Mucosa of rectum (tissue), 2 donors: ENCODE results near the gene MPHOSPH9.
A peak's percentile ranks its signal among the peaks of the same experiment; 100 is the strongest.

Experiments used
- H3K27ac ChIP-seq, 2 donors: one replicate each; pipeline ENCODE4 v1.7.0; 2013; ENCODE audit warnings: inconsistent platforms in 2 of 2, low read depth in 2 of 2, low read length in 2 of 2
- H3K27me3 ChIP-seq, 2 donors: one replicate each; pipeline ENCODE4 v1.7.0; 2013; ENCODE audit warnings: low read length in 2 of 2; ENCODE audit not compliant: control insufficient read depth in 2 of 2, insufficient read depth in 2 of 2
- H3K36me3 ChIP-seq, 2 donors: one replicate each; pipeline ENCODE4 v1.7.0; 2013; ENCODE audit warnings: low read length in 2 of 2; ENCODE audit not compliant: control insufficient read depth in 2 of 2, insufficient read depth in 2 of 2
- H3K4me1 ChIP-seq, 2 donors: one replicate each; pipeline ENCODE4 v1.7.0; 2013; ENCODE audit warnings: low read length in 2 of 2, mild to moderate bottlenecking in 1 of 2; ENCODE audit not compliant: control insufficient read depth in 2 of 2, insufficient read depth in 2 of 2
- H3K4me3 ChIP-seq, 2 donors: one replicate each; pipeline ENCODE4 v1.7.0; 2013; ENCODE audit warnings: low read length in 2 of 2
- H3K9ac ChIP-seq, 2 donors: one replicate each; pipeline ENCODE4 v1.7.0; 2013; ENCODE audit warnings: low read length in 2 of 2, low read depth in 1 of 2, mild to moderate bottlenecking in 1 of 2
- H3K9me3 ChIP-seq, 2 donors: one replicate each; pipeline ENCODE4 v1.7.0; 2013; ENCODE audit warnings: low read length in 2 of 2; ENCODE audit not compliant: control insufficient read depth in 2 of 2
- donor health status: healthy.
- donor health status: Normal muscosa, but diverticular disease.

MPHOSPH9 gene

GRCh38 chr12:123151457-123152454, 81.2 kb downstream of the MPHOSPH9 start:
- H3K4me3 ChIP-seq: peak overlapping the region; percentile 65 to 72
- peaks cover 0 to 1% of the 10 kb centered on the region in 2 donors for H3K36me3 ChIP-seq
- H3K9ac ChIP-seq: peak overlapping the region; percentile 77 to 83
- no peaks in the 10 kb centered on the region for H3K27me3 ChIP-seq
- peaks cover 14 to 22% of the 10 kb centered on the region in 2 donors for H3K4me1 ChIP-seq
- H3K9me3 ChIP-seq: no peaks in the 10 kb centered on the region
- H3K27ac ChIP-seq: peak overlapping the region; percentile 75 to 81

DNA sequence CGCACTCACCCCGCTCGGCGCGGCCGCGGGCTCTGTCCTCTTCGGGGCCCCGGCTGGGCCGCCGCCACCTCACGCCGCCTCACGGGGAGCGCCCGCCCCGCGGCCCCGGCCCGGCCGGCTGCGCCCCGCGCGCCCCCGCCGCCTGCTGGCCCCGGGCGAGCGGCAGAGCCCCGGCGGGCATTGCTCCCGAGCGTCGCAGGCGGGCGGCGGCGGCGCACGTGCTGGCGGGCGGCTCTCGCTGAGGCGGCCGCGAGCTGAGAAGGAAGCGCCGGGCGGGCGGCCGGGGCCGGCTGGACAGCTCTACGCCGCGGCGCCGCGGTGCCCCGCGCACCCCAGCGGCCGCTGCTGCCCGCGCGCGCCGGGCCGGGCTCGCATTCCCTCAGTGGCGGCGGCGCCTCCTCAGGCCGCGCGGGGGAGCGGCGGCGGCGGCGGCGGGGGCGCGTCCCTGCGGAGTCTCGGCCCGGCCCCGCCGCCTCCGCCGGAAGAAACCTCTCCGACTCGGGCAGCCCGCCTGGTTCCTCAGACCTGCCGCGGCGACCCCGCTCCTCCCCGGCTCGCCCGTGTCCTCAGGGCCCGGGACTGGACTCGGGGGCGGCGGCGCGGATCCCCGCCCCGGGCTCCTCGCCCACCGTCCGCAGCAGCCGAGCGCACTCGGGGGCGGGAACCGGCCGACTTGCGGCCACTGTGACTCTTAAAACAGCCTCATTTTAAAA, 82.0 kb downstream of the MPHOSPH9 start, which contains the start of gene PITPNM2:
TSS of gene PITPNM2 (minus strand) at position 347 of the 713 bp plus-strand sequence. CDS start 116,500 bp downstream, outside the sequence.
- peak within 1 kb of the TSS; percentile 72 to 76 for H3K4me3 ChIP-seq
- H3K9ac ChIP-seq: peak within 1 kb of the TSS; percentile 79 to 83
- no peaks in the 10 kb centered on the region for H3K27me3 ChIP-seq
- H3K27ac ChIP-seq: peak within 1 kb of the TSS; percentile 75 to 81
- peaks cover 14 to 22% of the 10 kb centered on the region in 2 donors for H3K4me1 ChIP-seq
- H3K36me3 ChIP-seq: peaks cover 0 to 1% of the 10 kb centered on the region in 2 donors
- no peaks in the 10 kb centered on the region for H3K9me3 ChIP-seq

DNA sequence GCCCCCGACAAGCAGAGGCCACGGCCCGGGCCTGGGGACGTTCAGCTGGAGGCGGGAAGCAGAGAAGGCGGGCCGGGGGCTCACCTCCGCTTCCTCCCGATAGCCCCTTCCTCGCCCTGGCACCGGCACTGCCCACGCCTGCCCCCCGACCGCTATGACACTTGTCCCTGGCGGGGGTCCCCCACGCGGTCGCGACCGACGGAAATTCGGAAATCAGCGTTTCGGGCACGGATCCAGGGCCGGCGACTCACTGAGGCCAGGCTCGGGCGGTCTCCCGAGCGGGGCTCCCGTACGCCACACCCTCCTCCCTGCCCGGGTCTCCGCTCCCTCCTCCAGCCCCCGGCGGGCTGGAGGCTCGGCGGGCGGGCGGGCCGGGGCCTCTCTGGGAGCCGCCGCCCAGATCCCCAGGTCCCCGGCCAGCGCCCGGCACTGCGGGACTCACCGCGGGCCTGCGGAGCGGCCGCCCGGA, 82.6 kb downstream of the MPHOSPH9 start:
- H3K36me3 ChIP-seq: no peaks in the 10 kb centered on the region
- peaks cover 14 to 22% of the 10 kb centered on the region in 2 donors for H3K4me1 ChIP-seq
- peak overlapping the region; percentile 65 to 76 for H3K4me3 ChIP-seq
- H3K9ac ChIP-seq: peak overlapping the region; percentile 79 to 81
- peak overlapping the region; percentile 64 to 78 for H3K27ac ChIP-seq
- H3K27me3 ChIP-seq: no peaks in the 10 kb centered on the region
- H3K9me3 ChIP-seq: no peaks in the 10 kb centered on the region

DNA sequence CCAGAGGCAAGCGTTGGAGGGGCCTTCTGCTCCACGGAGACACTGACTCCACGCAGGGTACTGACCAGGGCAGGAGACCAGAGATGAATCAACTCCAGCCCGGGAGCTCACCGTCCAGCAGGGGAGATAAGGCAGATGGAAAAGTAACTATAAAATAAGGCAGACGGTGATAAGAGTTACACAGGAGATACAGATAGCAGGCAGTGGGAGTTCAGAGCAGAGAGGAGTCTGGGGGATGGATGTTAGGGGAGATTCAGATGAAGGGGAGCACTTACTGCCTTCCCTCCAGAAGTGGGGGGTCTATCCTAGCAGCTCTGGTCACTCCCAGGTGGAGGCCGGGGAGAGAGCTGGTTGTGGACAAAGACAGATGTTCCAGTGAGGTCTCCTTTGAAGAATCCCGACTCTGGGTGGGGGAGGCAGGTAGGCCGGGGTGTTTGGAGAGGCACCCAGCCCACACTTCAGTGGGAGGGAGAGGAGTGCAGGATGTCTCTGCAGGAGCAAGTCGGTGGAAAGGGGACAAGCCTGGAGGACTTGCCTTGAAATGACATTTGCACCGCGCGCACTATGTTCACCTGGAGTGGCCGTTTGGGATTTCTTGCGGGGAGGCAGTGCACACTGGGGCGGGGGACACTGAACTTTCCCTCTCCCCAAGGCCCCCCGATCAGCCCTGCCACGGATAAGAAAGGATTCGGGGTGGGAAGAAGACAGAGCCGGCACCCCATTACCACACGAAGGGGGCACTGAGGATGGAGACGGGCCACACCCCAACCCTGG, 83.3 kb downstream of the MPHOSPH9 start:
- Histone ChIP-seq H3K9ac (peak overlapping the region; percentile 79 to 81), H3K4me3 (peak overlapping the region; percentile 65 to 76), H3K27me3 (no peaks in the 10 kb centered on the region), H3K36me3 (no peaks in the 10 kb centered on the region), H3K4me1 (peaks cover 14 to 22% of the 10 kb centered on the region in 2 donors), H3K9me3 (no peaks in the 10 kb centered on the region), H3K27ac (peak overlapping the region; percentile 64 to 78)

GRCh38 chr12:123149088-123149487, 83.9 kb downstream of the MPHOSPH9 start:
- H3K27ac ChIP-seq: peak overlapping the region; percentile 64 to 78
- peak overlapping the region; percentile 35 to 81 for H3K9ac ChIP-seq
- peak overlapping the region; percentile 65 to 76 for H3K4me3 ChIP-seq
- no peaks in the 10 kb centered on the region for H3K36me3 ChIP-seq
- H3K4me1 ChIP-seq: peaks cover 14 to 22% of the 10 kb centered on the region in 2 donors
- no peaks in the 10 kb centered on the region for H3K9me3 ChIP-seq
- H3K27me3 ChIP-seq: no peaks in the 10 kb centered on the region

DNA sequence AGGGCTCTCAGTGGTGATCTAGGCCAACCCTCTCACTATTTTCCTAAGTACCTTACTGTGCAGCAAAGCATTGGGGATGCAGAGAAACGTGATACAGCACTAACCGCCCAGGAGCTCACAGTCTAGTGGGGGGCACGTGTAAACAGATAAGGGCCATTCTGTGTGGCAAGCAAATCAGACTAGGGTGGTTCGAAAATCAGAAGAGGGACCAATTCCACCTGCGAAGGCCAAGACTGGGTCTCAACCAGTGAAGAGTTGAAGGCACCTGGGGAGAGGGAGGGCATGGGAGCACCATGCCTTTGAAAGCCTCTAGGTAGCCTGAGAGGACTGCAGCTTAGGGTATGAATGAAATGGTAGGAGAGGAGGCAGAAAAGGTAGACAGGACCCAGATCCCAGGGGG, 84.3 kb downstream of the MPHOSPH9 start:
- Histone ChIP-seq H3K4me1 (peaks cover 14 to 22% of the 10 kb centered on the region in 2 donors), H3K9ac (no peak overlapping the region), H3K27me3 (no peaks in the 10 kb centered on the region), H3K27ac (peak overlapping the region; percentile 39 to 78), H3K36me3 (no peaks in the 10 kb centered on the region), H3K9me3 (no peaks in the 10 kb centered on the region), H3K4me3 (no peak overlapping the region)

DNA sequence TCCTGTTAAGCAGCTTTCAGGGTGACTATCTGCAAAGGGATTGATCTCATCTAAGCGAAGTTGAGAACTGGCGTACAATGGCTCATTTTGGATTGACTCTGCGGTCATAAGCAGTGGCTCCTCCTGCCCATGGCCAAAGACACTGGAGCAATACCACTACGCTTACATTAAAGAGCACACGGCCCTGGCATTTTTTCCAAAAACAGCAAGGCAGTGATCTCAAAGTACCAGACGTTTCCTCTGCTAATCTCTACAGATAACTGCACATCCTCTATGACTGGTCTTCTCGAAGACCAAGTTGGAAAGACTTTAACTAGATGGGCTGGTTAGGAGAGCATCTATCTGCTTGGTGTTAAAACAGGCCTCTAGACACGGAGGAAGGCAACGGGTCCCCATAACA, 84.7 kb downstream of the MPHOSPH9 start:
- Histone ChIP-seq H3K27me3 (no peaks in the 10 kb centered on the region), H3K4me1 (peaks cover 14 to 26% of the 10 kb centered on the region in 2 donors), H3K4me3 (no peak overlapping the region), H3K9me3 (no peaks in the 10 kb centered on the region), H3K36me3 (no peaks in the 10 kb centered on the region), H3K27ac (no peak overlapping the region), H3K9ac (no peak overlapping the region)

GRCh38 chr12:123145211-123145610, 87.7 kb downstream of the MPHOSPH9 start:
- peaks cover 34 to 51% of the 10 kb centered on the region in 2 donors for H3K4me1 ChIP-seq
- no peaks in the 10 kb centered on the region for H3K36me3 ChIP-seq
- no peaks in the 10 kb centered on the region for H3K9me3 ChIP-seq
- H3K4me3 ChIP-seq: no peak overlapping the region
- no peak overlapping the region for H3K27ac ChIP-seq
- H3K27me3 ChIP-seq: no peaks in the 10 kb centered on the region
- H3K9ac ChIP-seq: no peak overlapping the region

DNA sequence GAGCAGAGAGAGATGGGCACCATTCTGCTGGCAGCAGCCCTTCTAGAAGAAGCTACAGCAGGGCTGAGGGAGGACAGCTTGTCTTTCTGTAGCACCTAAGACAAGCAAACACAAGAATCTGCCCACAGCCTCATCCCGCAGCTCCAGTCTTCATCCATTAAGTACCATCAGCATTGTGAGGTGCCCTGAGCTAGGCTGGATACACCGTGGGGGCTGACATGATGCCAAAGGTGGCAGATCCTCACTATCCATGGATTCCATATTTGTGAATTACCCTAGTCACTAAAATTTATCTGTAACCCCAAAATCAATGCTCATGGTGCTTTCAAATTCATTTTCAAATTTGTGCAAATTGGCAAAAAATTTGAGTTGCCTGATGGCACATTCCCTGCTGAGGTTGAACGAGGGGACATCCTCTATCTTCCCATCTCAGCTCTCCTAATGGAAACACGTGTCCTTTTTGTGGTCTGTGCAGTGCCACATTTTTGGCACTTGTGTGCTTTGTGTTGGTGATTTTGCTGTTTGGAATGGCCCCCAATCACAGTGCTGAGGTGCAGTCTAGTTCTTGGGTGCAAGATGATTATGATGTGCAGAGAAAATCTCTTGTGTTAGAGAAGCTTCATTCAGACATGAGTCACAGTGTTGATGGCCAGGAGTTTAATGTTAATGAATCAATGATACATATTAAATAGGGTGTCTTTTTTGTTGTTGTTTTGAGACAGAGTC, 89.0 kb downstream of the MPHOSPH9 start:
- Histone ChIP-seq H3K4me3 (no peak overlapping the region), H3K9me3 (no peaks in the 10 kb centered on the region), H3K36me3 (no peaks in the 10 kb centered on the region), H3K4me1 (peaks cover 32 to 46% of the 10 kb centered on the region in 2 donors), H3K9ac (no peak overlapping the region), H3K27ac (peak overlapping the region; percentile 80 to 86), H3K27me3 (no peaks in the 10 kb centered on the region)
